CD14-positive monocyte (primary cell): ENCODE results near the gene CENPT. TPM values are rescaled to one million over a fixed set of nuclear protein-coding genes. Genes with fewer than 3 reads are reported as not detected.

Experiments used
- DNase-seq, 3 donors: peaks; one replicate each; pipeline ENCODE4 v3.0.0-alpha.2; 2011 to 2022
- H2AFZ ChIP-seq: 2 replicates; pipeline ENCODE4 v1.6.0; 2012; ENCODE audit warnings: mild to moderate bottlenecking, low read depth, low read length, inconsistent platforms; ENCODE audit not compliant: insufficient read depth, poor library complexity, severe bottlenecking
- H3K27ac ChIP-seq, 2 donors: 1 replicate in 1 of 2; 2 replicates in 1 of 2; pipeline ENCODE4 v1.5.1; 2012 to 2013; ENCODE audit warnings: low read length in 2 of 2, control low read depth in 1 of 2, inconsistent platforms in 1 of 2, low read depth in 1 of 2, mild to moderate bottlenecking in 1 of 2
- H3K27me3 ChIP-seq, 2 donors: one replicate each; pipeline versions ENCODE4 v1.6.0 to v1.6.1; 2011 to 2013; ENCODE audit warnings: low read length in 2 of 2; ENCODE audit not compliant: control insufficient read depth in 2 of 2, insufficient read depth in 2 of 2
- H3K36me3 ChIP-seq, 2 donors: replicated peaks in 1 of 2; 1 replicate in 1 of 2; 2 replicates in 1 of 2; pipeline versions ENCODE4 v1.5.1 to v1.6.1; 2012 to 2013; ENCODE audit warnings: low read length in 2 of 2, control low read depth in 1 of 2, inconsistent platforms in 1 of 2, mild to moderate bottlenecking in 1 of 2; ENCODE audit not compliant: insufficient read depth in 2 of 2, control insufficient read depth in 1 of 2
- H3K4me1 ChIP-seq, 2 donors: 1 replicate in 1 of 2; 2 replicates in 1 of 2; pipeline versions ENCODE4 v1.5.1 to v1.6.1; 2012 to 2013; ENCODE audit warnings: low read length in 2 of 2, control low read depth in 1 of 2, inconsistent platforms in 1 of 2, mild to moderate bottlenecking in 1 of 2, moderate library complexity in 1 of 2; ENCODE audit not compliant: insufficient read depth in 2 of 2, control insufficient read depth in 1 of 2
- H3K4me2 ChIP-seq: replicated peaks from 2 replicates; pipeline ENCODE3; 2012; ENCODE audit warnings: low read length, moderate library complexity, mild to moderate bottlenecking; ENCODE audit not compliant: poor library complexity, severe bottlenecking; ENCODE audit errors: extremely low read depth
- H3K4me3 ChIP-seq, 3 experiments: fragments of 200-600 bp in 1 of 3; sonication (generic) in 1 of 3; replicated peaks in 1 of 3; 1 replicate in 2 of 3; 2 replicates in 1 of 3; pipeline ENCODE4 v1.5.1; 2011 to 2013; ENCODE audit warnings: low read length in 3 of 3, mild to moderate bottlenecking in 3 of 3, control low read depth in 2 of 3, low read depth in 2 of 3, inconsistent platforms in 1 of 3, moderate library complexity in 1 of 3
- H3K79me2 ChIP-seq: 2 replicates; pipeline ENCODE4 v1.6.0; 2012; ENCODE audit warnings: mild to moderate bottlenecking, control low read depth, inconsistent platforms, low read length, moderate library complexity; ENCODE audit not compliant: insufficient read depth
- H3K9ac ChIP-seq: 2 replicates; pipeline ENCODE4 v1.6.0; 2017; ENCODE audit warnings: low read length, mild to moderate bottlenecking; ENCODE audit not compliant: insufficient read depth, poor library complexity, severe bottlenecking
- H3K9me3 ChIP-seq, 2 donors: replicated peaks in 1 of 2; 1 replicate in 1 of 2; 2 replicates in 1 of 2; pipeline versions ENCODE4 v1.5.1 to v1.6.1; 2012 to 2013; ENCODE audit warnings: low read length in 2 of 2, control low read depth in 1 of 2; ENCODE audit not compliant: control insufficient read depth in 1 of 2, insufficient read depth in 1 of 2
- H4K20me1 ChIP-seq: 2 replicates; pipeline ENCODE4 v1.6.0; 2012; ENCODE audit warnings: mild to moderate bottlenecking, low read length, control low read depth, moderate library complexity; ENCODE audit not compliant: insufficient read depth
- H3K27ac Mint-ChIP-seq, 7 donors: one replicate each; pipeline ENCODE4 v1.8.0; 2020; ENCODE audit warnings: mild to moderate bottlenecking in 7 of 7, mixed read lengths in 7 of 7, moderate library complexity in 6 of 7, inconsistent platforms in 2 of 7
- H3K27me3 Mint-ChIP-seq, 3 donors: one replicate each; pipeline ENCODE4 v1.8.0; 2021 to 2022; ENCODE audit warnings: low read depth in 3 of 3, mild to moderate bottlenecking in 3 of 3, mixed read lengths in 3 of 3, moderate library complexity in 3 of 3, inconsistent platforms in 1 of 3
- H3K36me3 Mint-ChIP-seq, 2 donors: one replicate each; pipeline ENCODE4 v1.8.0; 2020; ENCODE audit warnings: mixed read lengths in 2 of 2, inconsistent platforms in 1 of 2, mild to moderate bottlenecking in 1 of 2
- H3K4me1 Mint-ChIP-seq: one replicate; pipeline ENCODE4 v1.8.0; 2020; ENCODE audit warnings: mild to moderate bottlenecking, mixed read lengths
- H3K4me3 Mint-ChIP-seq, 2 donors: one replicate each; pipeline ENCODE4 v1.8.0; 2020; ENCODE audit warnings: mild to moderate bottlenecking in 2 of 2, mixed read lengths in 2 of 2, moderate library complexity in 1 of 2
- H3K9me3 Mint-ChIP-seq, 7 donors: one replicate each; pipeline ENCODE4 v1.8.0; 2020 to 2022; ENCODE audit warnings: mixed read lengths in 7 of 7, mild to moderate bottlenecking in 6 of 7, moderate library complexity in 6 of 7, inconsistent platforms in 2 of 7
- WGBS: methylation state at CpG from one replicate; pipeline ENCODE4 v1.1.5; 2013; ENCODE audit warnings: missing lambda C conversion rate; ENCODE audit not compliant: insufficient coverage; 5-methylcytosine and 5-hydroxymethylcytosine counted together
- intact Hi-C, 2 donors: fragments of 100-400 bp; cut with micrococcal nuclease; formaldehyde crosslinking; loops; one replicate each; pipeline versions ENCODE4 v1.15.0 to v1.15.1; 2023
- polyA plus RNA-seq, 3 donors: library from polyadenylated mRNA; depleted of rRNA in 1 of 3; unstranded in 2 of 3; stranded (reverse) in 1 of 3; fragments of 300-500 nt in 2 of 3; fragments of >200 nt in 1 of 3; fragmentation: Illumina TruSeq in 2 of 3; gene quantifications; 1 replicate in 2 of 3; 2 replicates in 1 of 3; pipeline ENCODE4 v1.2.3, GENCODE V29; 2012 to 2021
- small RNA-seq: library from RNA; depleted of rRNA; stranded (forward); fragments of <200 nt; gene quantifications from one replicate; pipeline ENCODE3, GENCODE V24; 2012; ENCODE audit warnings: low read depth; ENCODE audit not compliant: insufficient read length
- TF ChIP-seq, protein P1 (sequence below): fragments of 200-600 bp; IDR thresholded peaks from one replicate; pipeline ENCODE4 v1.8.0; 2022; ENCODE audit warnings: antibody characterized with exemption, mild to moderate bottlenecking

The CENPT gene
- polyA plus RNA-seq, 3 donors = 8.3 to 120 (median 12.4) TPM

GRCh38 chr16:67780847-67781564, 66.5 kb downstream of the CENPT start:
- Histone ChIP-seq H4K20me1 (peaks cover 24% of the 10 kb centered on the region), H3K79me2 (peaks cover 13% of the 10 kb centered on the region), H3K9ac (no peak overlapping the region), H3K27me3 (no peaks in the 10 kb centered on the region), H3K36me3 (peaks cover 3 to 22% of the 10 kb centered on the region in 2 donors), H3K9me3 (no peaks in the 10 kb centered on the region), H3K27ac (no peak overlapping the region), H3K4me3 (no peak overlapping the region), H2AFZ (no peak overlapping the region), H3K4me2 (no peak overlapping the region), H3K4me1 (no peaks in the 10 kb centered on the region)
- Mint-ChIP-seq H3K36me3 (peaks cover 18 to 36% of the 10 kb centered on the region in 2 donors), H3K4me1 (no peaks in the 10 kb centered on the region), H3K27ac (peak overlapping the region in 3 of 7 donors; percentile 14 to 42 (median 16)), H3K27me3 (no peaks in the 10 kb centered on the region), H3K9me3 (peaks cover 0 to 2% (median 0%) of the 10 kb centered on the region in 7 donors), H3K4me3 (no peak overlapping the region)
- no peak for DNase-seq
- TF ChIP-seq, protein P1, sequence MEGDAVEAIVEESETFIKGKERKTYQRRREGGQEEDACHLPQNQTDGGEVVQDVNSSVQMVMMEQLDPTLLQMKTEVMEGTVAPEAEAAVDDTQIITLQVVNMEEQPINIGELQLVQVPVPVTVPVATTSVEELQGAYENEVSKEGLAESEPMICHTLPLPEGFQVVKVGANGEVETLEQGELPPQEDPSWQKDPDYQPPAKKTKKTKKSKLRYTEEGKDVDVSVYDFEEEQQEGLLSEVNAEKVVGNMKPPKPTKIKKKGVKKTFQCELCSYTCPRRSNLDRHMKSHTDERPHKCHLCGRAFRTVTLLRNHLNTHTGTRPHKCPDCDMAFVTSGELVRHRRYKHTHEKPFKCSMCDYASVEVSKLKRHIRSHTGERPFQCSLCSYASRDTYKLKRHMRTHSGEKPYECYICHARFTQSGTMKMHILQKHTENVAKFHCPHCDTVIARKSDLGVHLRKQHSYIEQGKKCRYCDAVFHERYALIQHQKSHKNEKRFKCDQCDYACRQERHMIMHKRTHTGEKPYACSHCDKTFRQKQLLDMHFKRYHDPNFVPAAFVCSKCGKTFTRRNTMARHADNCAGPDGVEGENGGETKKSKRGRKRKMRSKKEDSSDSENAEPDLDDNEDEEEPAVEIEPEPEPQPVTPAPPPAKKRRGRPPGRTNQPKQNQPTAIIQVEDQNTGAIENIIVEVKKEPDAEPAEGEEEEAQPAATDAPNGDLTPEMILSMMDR = no peak
- intact Hi-C loops = no loop called here
- 92% methylated on average over 1 of the region's 7 CpGs for WGBS

DNA sequence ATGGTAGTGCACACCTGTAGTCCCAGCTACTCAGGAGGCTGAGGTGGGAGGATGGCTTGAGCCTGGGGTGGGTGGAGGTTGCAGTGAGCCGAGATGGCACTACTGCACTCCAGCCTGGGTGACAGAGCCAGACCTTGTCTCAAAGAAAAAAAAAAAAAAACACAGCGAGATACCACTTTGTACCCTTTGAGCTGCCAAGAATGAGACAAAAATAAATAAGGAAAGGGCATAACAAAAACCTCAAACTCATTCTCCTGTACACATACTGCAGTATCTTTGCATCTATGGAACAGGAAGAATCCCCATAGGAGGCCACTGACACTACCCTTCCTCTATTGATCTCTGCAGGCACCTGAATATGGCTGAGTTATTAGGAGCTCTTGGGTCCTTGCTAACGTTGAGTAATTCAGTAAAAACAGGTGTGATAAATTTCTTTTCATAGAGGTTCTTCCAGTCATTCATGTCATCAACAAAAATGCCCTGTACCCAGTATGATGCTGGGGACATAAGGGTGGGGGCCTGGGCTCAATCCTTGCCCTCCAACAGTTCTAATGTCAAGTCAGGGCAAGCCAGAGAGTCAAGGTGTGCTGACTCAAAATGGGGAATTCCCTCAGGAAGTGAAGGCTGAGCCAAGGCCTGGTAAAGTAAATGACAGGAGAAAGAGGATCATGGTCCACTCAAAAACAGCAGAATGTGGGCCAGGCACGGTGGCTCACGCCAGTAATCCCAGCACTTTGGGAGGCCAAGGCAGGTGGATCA, 68.1 kb downstream of the CENPT start:
- WGBS = 100% methylated on average over 2 of the region's 5 CpGs
- Histone ChIP-seq H3K4me1 (no peaks in the 10 kb centered on the region), H3K27me3 (no peaks in the 10 kb centered on the region), H3K9me3 (no peaks in the 10 kb centered on the region), H3K36me3 (peaks cover 4 to 24% of the 10 kb centered on the region in 2 donors), H4K20me1 (peaks cover 26% of the 10 kb centered on the region), H3K79me2 (peaks cover 13% of the 10 kb centered on the region), H3K4me3 (no peak overlapping the region), H3K27ac (no peak overlapping the region), H2AFZ (no peak overlapping the region), H3K9ac (no peak overlapping the region), H3K4me2 (no peak overlapping the region)
- intact Hi-C loops = no loop called here
- Mint-ChIP-seq H3K36me3 (peaks cover 26 to 41% of the 10 kb centered on the region in 2 donors), H3K9me3 (peaks cover 0 to 5% (median 0%) of the 10 kb centered on the region in 7 donors), H3K4me3 (no peak overlapping the region), H3K27me3 (no peaks in the 10 kb centered on the region), H3K27ac (peak overlapping the region in 1 of 7 donors; percentile 14), H3K4me1 (no peaks in the 10 kb centered on the region)
- TF ChIP-seq, protein P1 = no peak
- no peak for DNase-seq

Small RNA genes lying within 50 kb of the gene (small RNA-seq; reads per million reads assigned to genes)
- gene AC040162.2 (not detected), gene NRN1L (not detected)

Other genes with a start within 250 kb of the CENPT start
- gene CARMIL2, start 202.5 kb downstream of the CENPT start, polyA plus RNA-seq = 1 to 10 TPM in 1 of 3 donors, under 1 TPM in 1, not detected in 1; 0.30 to 1.5 TPM
- 10 to 100 TPM; 11.8 to 26.0 (median 14.9) TPM for gene ACD, start 187.4 kb downstream of the CENPT start, polyA plus RNA-seq
- gene PARD6A, start 186.7 kb downstream of the CENPT start, polyA plus RNA-seq = 1 to 10 TPM; 2.7 to 6.9 (median 6.1) TPM
- gene ENKD1, start 180.9 kb downstream of the CENPT start, polyA plus RNA-seq = 1 to 10 TPM in 2 of 3 donors, under 1 TPM in 1; 0.92 to 6.2 (median 3.2) TPM
- 10 to 100 TPM in 1 of 3 donors, 1 to 10 TPM in 2; 4.1 to 11.3 (median 4.6) TPM for gene C16orf86, start 180.9 kb downstream of the CENPT start, polyA plus RNA-seq
- gene GFOD2, start 128.4 kb downstream of the CENPT start, polyA plus RNA-seq = 1 to 10 TPM; 3.7 to 9.4 (median 3.8) TPM
- 10 to 100 TPM in 1 of 3 donors, 1 to 10 TPM in 2; 6.4 to 16.7 (median 6.6) TPM for gene RANBP10, start 41.1 kb downstream of the CENPT start, polyA plus RNA-seq
- gene TSNAXIP1, start 40.8 kb downstream of the CENPT start, polyA plus RNA-seq = under 1 TPM in 1 of 3 donors, not detected in 2; 0.23 TPM
- gene THAP11, start 5.4 kb downstream of the CENPT start, polyA plus RNA-seq = 10 to 100 TPM; 17.6 to 84.2 (median 52.5) TPM
- gene NUTF2, start 760 bp downstream of the CENPT start, polyA plus RNA-seq = 100 to 1,000 TPM in 1 of 3 donors, 10 to 100 TPM in 2; 64.2 to 104 (median 90.3) TPM
- 10 to 100 TPM; 13.7 to 84.9 (median 18.2) TPM for gene EDC4, start 25.4 kb upstream of the CENPT start, polyA plus RNA-seq
- gene NRN1L, start 37.2 kb upstream of the CENPT start, polyA plus RNA-seq = 1 to 10 TPM in 1 of 3 donors, under 1 TPM in 1, not detected in 1; 0.50 to 3.6 TPM
- gene PSKH1, start 45.6 kb upstream of the CENPT start, polyA plus RNA-seq = 10 to 100 TPM; 11.0 to 19.7 (median 16.8) TPM
- gene CTRL, start 84.2 kb upstream of the CENPT start, polyA plus RNA-seq = 10 to 100 TPM in 1 of 3 donors, 1 to 10 TPM in 1, under 1 TPM in 1; 0.69 to 17.4 (median 1.6) TPM
- 100 to 1,000 TPM; 158 to 798 (median 609) TPM for gene PSMB10, start 89.2 kb upstream of the CENPT start, polyA plus RNA-seq
- gene LCAT, start 96.4 kb upstream of the CENPT start, polyA plus RNA-seq = 10 to 100 TPM in 1 of 3 donors, under 1 TPM in 1, not detected in 1; 0.17 to 16.2 TPM
- 10 to 100 TPM in 1 of 3 donors, 1 to 10 TPM in 2; 7.3 to 57.2 (median 7.7) TPM for gene SLC12A4, start 120.9 kb upstream of the CENPT start, polyA plus RNA-seq
- 1 to 10 TPM in 1 of 3 donors, under 1 TPM in 2; 0.20 to 1.8 (median 0.25) TPM for gene DPEP3, start 132.8 kb upstream of the CENPT start, polyA plus RNA-seq
- 100 to 1,000 TPM; 117 to 235 (median 124) TPM for gene DPEP2, start 151.8 kb upstream of the CENPT start, polyA plus RNA-seq
- not detected for gene DPEP2NB, start 168.2 kb upstream of the CENPT start, polyA plus RNA-seq
- 10 to 100 TPM; 14.7 to 42.9 (median 27.7) TPM for gene DDX28, start 175.5 kb upstream of the CENPT start, polyA plus RNA-seq
- 10 to 100 TPM; 18.4 to 40.7 (median 33.2) TPM for gene DUS2, start 175.6 kb upstream of the CENPT start, polyA plus RNA-seq
- 10 to 100 TPM; 14.3 to 21.8 (median 15.8) TPM for gene NFATC3, start 237.7 kb upstream of the CENPT start, polyA plus RNA-seq